Large intestine (tissue), 3 donors: ENCODE results near the gene C16orf86. TPM values are rescaled to one million over a fixed set of nuclear protein-coding genes. Genes with fewer than 3 reads are reported as not detected.
A peak's percentile ranks its signal among the peaks of the same experiment; 100 is the strongest.

Experiments
- DNase-seq, 2 donors: peaks; one replicate each; pipeline versions ENCODE4 v3.0.0 to v3.0.0-alpha.2; 2013
- H3K27ac ChIP-seq: one replicate; pipeline ENCODE4 v1.5.1; 2013; ENCODE audit warnings: low read length
- H3K27me3 ChIP-seq: 2 replicates; pipeline ENCODE4 v1.6.1; 2013; ENCODE audit warnings: low read length; ENCODE audit not compliant: control insufficient read depth, insufficient read depth
- H3K36me3 ChIP-seq: 2 replicates; pipeline ENCODE4 v1.6.1; 2013; ENCODE audit warnings: low read length; ENCODE audit not compliant: control insufficient read depth, insufficient read depth
- H3K4me1 ChIP-seq: one replicate; pipeline ENCODE4 v1.6.1; 2013; ENCODE audit warnings: low read length; ENCODE audit not compliant: control insufficient read depth, insufficient read depth
- H3K4me3 ChIP-seq: one replicate; pipeline ENCODE4 v1.5.1; 2013; ENCODE audit warnings: low read length
- H3K9me3 ChIP-seq: one replicate; pipeline ENCODE4 v1.6.1; 2013; ENCODE audit warnings: mild to moderate bottlenecking, low read depth, low read length, moderate library complexity; ENCODE audit not compliant: control insufficient read depth
- WGBS: methylation state at CpG from one replicate; pipeline ENCODE4 v1.1.5; 2013; ENCODE audit warnings: low lambda C conversion rate; ENCODE audit not compliant: insufficient coverage; 5-methylcytosine and 5-hydroxymethylcytosine counted together
- polyA plus RNA-seq: library from polyadenylated mRNA; unstranded; fragments of 120-200 nt; gene quantifications from one replicate; pipeline ENCODE4 v1.2.1, GENCODE V29; 2013

Gene C16orf86
- polyA plus RNA-seq, 1 donor: 1.4 TPM

- peak overlapping the region; percentile 40 for H3K4me3 ChIP-seq
- peaks cover 19% of the 10 kb centered on the region for H3K36me3 ChIP-seq
- no CpG with 5 or more reads among the region's 39 CpGs for WGBS
- DNase-seq: no peak
- H3K4me1 ChIP-seq: peaks cover 23% of the 10 kb centered on the region
- H3K9me3 ChIP-seq: no peaks in the 10 kb centered on the region
- no peaks in the 10 kb centered on the region for H3K27me3 ChIP-seq
- peak overlapping the region; percentile 70 for H3K27ac ChIP-seq
Observed at GRCh38 chr16:67661101-67661761, 5.4 kb upstream of the C16orf86 start.

- peaks cover 23% of the 10 kb centered on the region for H3K4me1 ChIP-seq
- H3K9me3 ChIP-seq: no peaks in the 10 kb centered on the region
- H3K36me3 ChIP-seq: peaks cover 19% of the 10 kb centered on the region
- no peaks in the 10 kb centered on the region for H3K27me3 ChIP-seq
- H3K27ac ChIP-seq: no peak overlapping the region
- WGBS: 100% methylated on average over 1 of the region's 34 CpGs
- H3K4me3 ChIP-seq: no peak overlapping the region
- no peak for DNase-seq
Observed at GRCh38 chr16:67661886-67662652, 4.5 kb upstream of the C16orf86 start.

- no peak overlapping the region for H3K4me3 ChIP-seq
- peaks cover 28% of the 10 kb centered on the region for H3K4me1 ChIP-seq
- no peak overlapping the region for H3K27ac ChIP-seq
- peaks cover 14% of the 10 kb centered on the region for H3K36me3 ChIP-seq
- DNase-seq: no peak
- H3K9me3 ChIP-seq: no peaks in the 10 kb centered on the region
- no peaks in the 10 kb centered on the region for H3K27me3 ChIP-seq
Observed at GRCh38 chr16:67662653-67663010, 4.0 kb upstream of the C16orf86 start.

GRCh38 chr16:67663151-67663876 is 3.3 kb upstream of the C16orf86 start:
- Histone ChIP-seq H3K36me3 (peaks cover 8% of the 10 kb centered on the region), H3K9me3 (no peaks in the 10 kb centered on the region), H3K27me3 (no peaks in the 10 kb centered on the region), H3K27ac (no peak overlapping the region), H3K4me3 (no peak overlapping the region), H3K4me1 (peaks cover 30% of the 10 kb centered on the region)
- no peak for DNase-seq
- no CpG with 5 or more reads among the region's 25 CpGs for WGBS

GRCh38 chr16:67663877-67664222 is 2.8 kb upstream of the C16orf86 start:
- H3K27me3 ChIP-seq: peaks cover under 1% of the 10 kb centered on the region
- no peak overlapping the region for H3K27ac ChIP-seq
- H3K4me3 ChIP-seq: no peak overlapping the region
- no peak for DNase-seq
- H3K9me3 ChIP-seq: no peaks in the 10 kb centered on the region
- peaks cover 5% of the 10 kb centered on the region for H3K36me3 ChIP-seq
- H3K4me1 ChIP-seq: peaks cover 28% of the 10 kb centered on the region
- no CpG with 5 or more reads among the region's 6 CpGs for WGBS

- DNase-seq: no peak
- H3K9me3 ChIP-seq: no peaks in the 10 kb centered on the region
- peaks cover 4% of the 10 kb centered on the region for H3K27me3 ChIP-seq
- no peak overlapping the region for H3K4me3 ChIP-seq
- 100% methylated on average over 1 of the region's 4 CpGs for WGBS
- H3K27ac ChIP-seq: no peak overlapping the region
- H3K4me1 ChIP-seq: peaks cover 24% of the 10 kb centered on the region
- peaks cover 4% of the 10 kb centered on the region for H3K36me3 ChIP-seq
Observed at GRCh38 chr16:67664258-67664657, 2.4 kb upstream of the C16orf86 start.

- H3K4me1 ChIP-seq: peaks cover 22% of the 10 kb centered on the region
- WGBS: no CpG with 5 or more reads among the region's 7 CpGs
- peaks cover 4% of the 10 kb centered on the region for H3K36me3 ChIP-seq
- H3K9me3 ChIP-seq: no peaks in the 10 kb centered on the region
- H3K27me3 ChIP-seq: peaks cover 6% of the 10 kb centered on the region
- no peak overlapping the region for H3K4me3 ChIP-seq
- no peak overlapping the region for H3K27ac ChIP-seq
- DNase-seq: no peak
Observed at GRCh38 chr16:67664871-67665270, 1.7 kb upstream of the C16orf86 start.

GRCh38 chr16:67665598-67665997 is 1.0 kb upstream of the C16orf86 start:
- H3K36me3 ChIP-seq: peaks cover 4% of the 10 kb centered on the region
- peaks cover 22% of the 10 kb centered on the region for H3K4me1 ChIP-seq
- no CpG with 5 or more reads among the region's 5 CpGs for WGBS
- DNase-seq: no peak
- no peaks in the 10 kb centered on the region for H3K9me3 ChIP-seq
- H3K4me3 ChIP-seq: peak overlapping the region; percentile 61
- H3K27ac ChIP-seq: no peak overlapping the region
- H3K27me3 ChIP-seq: peaks cover 8% of the 10 kb centered on the region

- H3K4me3 ChIP-seq: peak overlapping the region; percentile 61
- H3K27me3 ChIP-seq: peaks cover 8% of the 10 kb centered on the region
- no peak overlapping the region for H3K27ac ChIP-seq
- no CpG with 5 or more reads among the region's 46 CpGs for WGBS
- peaks cover 4% of the 10 kb centered on the region for H3K36me3 ChIP-seq
- peak in 1 of 2 donors; percentile 45 for DNase-seq
- H3K9me3 ChIP-seq: no peaks in the 10 kb centered on the region
- peaks cover 20% of the 10 kb centered on the region for H3K4me1 ChIP-seq
Observed at GRCh38 chr16:67666032-67666551, 522 bp upstream of the C16orf86 start.

GRCh38 chr16:67667453-67667816 is 821 bp downstream of the C16orf86 start:
- Histone ChIP-seq H3K27ac (peak overlapping the region; percentile 28), H3K27me3 (peaks cover 8% of the 10 kb centered on the region), H3K36me3 (peaks cover 4% of the 10 kb centered on the region), H3K4me3 (peak overlapping the region; percentile 61), H3K9me3 (no peaks in the 10 kb centered on the region), H3K4me1 (peaks cover 13% of the 10 kb centered on the region)
- no CpG with 5 or more reads among the region's 10 CpGs for WGBS
- no peak for DNase-seq
